Gastroesophageal sphincter (tissue), 3 donors: Measurements from ENCODE around the gene UBE2E2.

Experiments
- EP300 ChIP-seq: sonication (generic); formaldehyde crosslinking; IDR thresholded peaks from one replicate; pipeline ENCODE4 v1.6.1; 2017; ENCODE audit warnings: antibody characterized with exemption, mild to moderate bottlenecking
- POLR2A ChIP-seq, 2 donors: fragments of 450-650 bp; IDR thresholded peaks; one replicate each; pipeline ENCODE4 v1.6.1; 2017; ENCODE audit warnings: antibody characterized with exemption in 2 of 2, mild to moderate bottlenecking in 2 of 2, moderate library complexity in 1 of 2
- POLR2AphosphoS5 ChIP-seq: sonication (generic); formaldehyde crosslinking; IDR thresholded peaks from one replicate; pipeline ENCODE4 v1.6.1; 2017; ENCODE audit warnings: antibody characterized with exemption
- TF ChIP-seq, protein P1 (sequence below), 4 experiments: fragments of 200-600 bp in 2 of 4; fragments of 450-650 bp in 2 of 4; sonication (generic) in 1 of 4; IDR thresholded peaks; one replicate each; pipeline ENCODE4 v1.5.1; 2017 to 2019; ENCODE audit warnings: antibody characterized with exemption in 4 of 4, mild to moderate bottlenecking in 2 of 4, moderate library complexity in 2 of 4

GRCh38 chr3:23422517-23422851 is 219.4 kb downstream of the UBE2E2 start:
- TF ChIP-seq, protein P1, sequence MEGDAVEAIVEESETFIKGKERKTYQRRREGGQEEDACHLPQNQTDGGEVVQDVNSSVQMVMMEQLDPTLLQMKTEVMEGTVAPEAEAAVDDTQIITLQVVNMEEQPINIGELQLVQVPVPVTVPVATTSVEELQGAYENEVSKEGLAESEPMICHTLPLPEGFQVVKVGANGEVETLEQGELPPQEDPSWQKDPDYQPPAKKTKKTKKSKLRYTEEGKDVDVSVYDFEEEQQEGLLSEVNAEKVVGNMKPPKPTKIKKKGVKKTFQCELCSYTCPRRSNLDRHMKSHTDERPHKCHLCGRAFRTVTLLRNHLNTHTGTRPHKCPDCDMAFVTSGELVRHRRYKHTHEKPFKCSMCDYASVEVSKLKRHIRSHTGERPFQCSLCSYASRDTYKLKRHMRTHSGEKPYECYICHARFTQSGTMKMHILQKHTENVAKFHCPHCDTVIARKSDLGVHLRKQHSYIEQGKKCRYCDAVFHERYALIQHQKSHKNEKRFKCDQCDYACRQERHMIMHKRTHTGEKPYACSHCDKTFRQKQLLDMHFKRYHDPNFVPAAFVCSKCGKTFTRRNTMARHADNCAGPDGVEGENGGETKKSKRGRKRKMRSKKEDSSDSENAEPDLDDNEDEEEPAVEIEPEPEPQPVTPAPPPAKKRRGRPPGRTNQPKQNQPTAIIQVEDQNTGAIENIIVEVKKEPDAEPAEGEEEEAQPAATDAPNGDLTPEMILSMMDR (IDR thresholded peaks at IDR 0.05), result no peak
- TF ChIP-seq POLR2A (IDR thresholded peaks at IDR 0.05) (no peak), POLR2AphosphoS5 (no peak), EP300 (no peak)
